Measurements from ENCODE around the gene CCNI.

DNA sequence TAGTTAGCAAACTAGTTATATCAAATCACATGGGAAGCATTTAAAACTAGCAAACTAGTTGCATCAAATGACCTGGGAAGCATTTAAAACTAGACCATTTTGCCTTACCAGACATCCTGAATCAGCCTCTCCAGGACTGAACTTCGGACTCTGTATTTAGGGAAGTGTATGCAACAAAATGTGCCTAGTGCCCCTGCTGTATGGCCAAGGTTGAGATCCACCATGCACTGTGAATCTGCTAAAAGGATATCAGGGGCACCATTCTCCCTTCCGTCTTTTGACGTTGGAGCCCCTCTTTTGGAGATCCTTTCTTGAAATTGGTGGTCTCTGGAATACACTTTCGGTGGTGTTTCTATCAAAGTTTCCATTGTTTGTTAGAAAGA lies 49.5 kb downstream of the CCNI start:
- TF ChIP-seq, protein P1, sequence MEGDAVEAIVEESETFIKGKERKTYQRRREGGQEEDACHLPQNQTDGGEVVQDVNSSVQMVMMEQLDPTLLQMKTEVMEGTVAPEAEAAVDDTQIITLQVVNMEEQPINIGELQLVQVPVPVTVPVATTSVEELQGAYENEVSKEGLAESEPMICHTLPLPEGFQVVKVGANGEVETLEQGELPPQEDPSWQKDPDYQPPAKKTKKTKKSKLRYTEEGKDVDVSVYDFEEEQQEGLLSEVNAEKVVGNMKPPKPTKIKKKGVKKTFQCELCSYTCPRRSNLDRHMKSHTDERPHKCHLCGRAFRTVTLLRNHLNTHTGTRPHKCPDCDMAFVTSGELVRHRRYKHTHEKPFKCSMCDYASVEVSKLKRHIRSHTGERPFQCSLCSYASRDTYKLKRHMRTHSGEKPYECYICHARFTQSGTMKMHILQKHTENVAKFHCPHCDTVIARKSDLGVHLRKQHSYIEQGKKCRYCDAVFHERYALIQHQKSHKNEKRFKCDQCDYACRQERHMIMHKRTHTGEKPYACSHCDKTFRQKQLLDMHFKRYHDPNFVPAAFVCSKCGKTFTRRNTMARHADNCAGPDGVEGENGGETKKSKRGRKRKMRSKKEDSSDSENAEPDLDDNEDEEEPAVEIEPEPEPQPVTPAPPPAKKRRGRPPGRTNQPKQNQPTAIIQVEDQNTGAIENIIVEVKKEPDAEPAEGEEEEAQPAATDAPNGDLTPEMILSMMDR (IDR thresholded peaks at IDR 0.05), result no peak
- no peak for TF ChIP-seq POLR2A (IDR thresholded peaks at IDR 0.05)

All from Peyer's patch (tissue), 4 donors.